GM12872 (cell line): Measurements from ENCODE around the gene NBAS.

ENCODE experiments used
- TF ChIP-seq, protein P1 (sequence below): IDR thresholded peaks from 3 replicates; pipeline ENCODE4 v1.5.1; 2011; ENCODE audit warnings: low read depth, mild to moderate bottlenecking, low read length, moderate library complexity; ENCODE audit not compliant: insufficient read depth

NBAS gene

DNA sequence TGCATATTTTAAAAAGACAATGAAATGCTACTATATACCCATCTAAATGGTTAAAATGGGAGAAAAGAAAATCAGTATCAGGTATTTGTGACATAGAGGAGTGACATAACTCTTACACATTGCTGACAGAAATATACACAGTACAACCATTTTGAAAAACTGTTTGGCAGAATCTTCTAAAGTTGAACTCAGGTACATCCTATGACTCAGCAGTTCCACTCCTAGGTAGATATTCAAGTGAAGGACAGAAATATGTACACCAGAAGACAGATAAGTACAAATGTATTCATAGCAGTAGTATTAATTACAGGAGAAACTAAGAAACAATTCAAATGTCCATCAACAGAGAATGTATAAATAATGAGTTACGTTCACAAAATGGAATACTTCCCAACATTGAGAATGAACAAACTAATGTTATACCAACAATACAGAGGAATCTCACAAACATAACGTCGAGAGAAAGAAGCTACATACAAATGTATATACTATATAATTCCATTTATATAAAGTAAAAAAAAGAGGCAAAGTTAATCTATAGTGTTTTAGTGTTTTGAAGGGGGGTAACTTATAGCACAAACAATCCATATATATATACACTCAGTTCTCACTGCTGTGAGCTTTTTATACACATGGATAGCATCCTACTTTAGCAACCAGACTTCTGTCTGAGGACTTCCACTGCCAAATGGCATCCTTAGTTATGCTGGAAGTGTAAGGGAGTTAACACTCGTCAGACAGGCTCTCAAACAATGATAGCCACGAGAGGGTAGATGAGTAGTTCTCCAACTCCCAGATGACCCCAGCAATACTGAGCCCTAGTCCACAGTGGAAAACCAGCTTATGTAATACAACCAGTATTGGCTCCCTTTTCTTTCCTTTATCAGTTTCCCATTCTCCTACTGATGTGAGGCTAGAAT is 172.5 kb downstream of the NBAS start:
- TF ChIP-seq, protein P1, sequence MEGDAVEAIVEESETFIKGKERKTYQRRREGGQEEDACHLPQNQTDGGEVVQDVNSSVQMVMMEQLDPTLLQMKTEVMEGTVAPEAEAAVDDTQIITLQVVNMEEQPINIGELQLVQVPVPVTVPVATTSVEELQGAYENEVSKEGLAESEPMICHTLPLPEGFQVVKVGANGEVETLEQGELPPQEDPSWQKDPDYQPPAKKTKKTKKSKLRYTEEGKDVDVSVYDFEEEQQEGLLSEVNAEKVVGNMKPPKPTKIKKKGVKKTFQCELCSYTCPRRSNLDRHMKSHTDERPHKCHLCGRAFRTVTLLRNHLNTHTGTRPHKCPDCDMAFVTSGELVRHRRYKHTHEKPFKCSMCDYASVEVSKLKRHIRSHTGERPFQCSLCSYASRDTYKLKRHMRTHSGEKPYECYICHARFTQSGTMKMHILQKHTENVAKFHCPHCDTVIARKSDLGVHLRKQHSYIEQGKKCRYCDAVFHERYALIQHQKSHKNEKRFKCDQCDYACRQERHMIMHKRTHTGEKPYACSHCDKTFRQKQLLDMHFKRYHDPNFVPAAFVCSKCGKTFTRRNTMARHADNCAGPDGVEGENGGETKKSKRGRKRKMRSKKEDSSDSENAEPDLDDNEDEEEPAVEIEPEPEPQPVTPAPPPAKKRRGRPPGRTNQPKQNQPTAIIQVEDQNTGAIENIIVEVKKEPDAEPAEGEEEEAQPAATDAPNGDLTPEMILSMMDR: no peak

DNA sequence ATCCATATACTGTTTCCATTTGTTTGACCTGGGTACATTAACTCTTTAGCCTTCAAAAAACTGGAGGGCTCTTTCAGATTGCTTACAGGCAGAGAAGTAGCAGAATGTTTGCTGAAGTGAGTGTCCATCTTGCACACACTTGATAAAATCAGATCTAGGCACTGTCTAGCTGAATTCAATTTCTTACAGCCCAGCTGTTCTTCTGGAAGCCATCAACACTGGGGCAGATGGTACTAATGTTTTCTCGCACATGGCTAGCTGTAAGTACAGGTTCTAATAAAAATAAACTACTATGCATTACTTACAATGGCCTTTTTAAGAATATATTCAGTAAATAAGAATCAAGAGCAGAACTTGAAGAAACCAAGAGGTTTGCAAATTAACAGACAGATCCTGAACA is 175.9 kb downstream of the NBAS start:
- TF ChIP-seq, protein P1: no peak

DNA sequence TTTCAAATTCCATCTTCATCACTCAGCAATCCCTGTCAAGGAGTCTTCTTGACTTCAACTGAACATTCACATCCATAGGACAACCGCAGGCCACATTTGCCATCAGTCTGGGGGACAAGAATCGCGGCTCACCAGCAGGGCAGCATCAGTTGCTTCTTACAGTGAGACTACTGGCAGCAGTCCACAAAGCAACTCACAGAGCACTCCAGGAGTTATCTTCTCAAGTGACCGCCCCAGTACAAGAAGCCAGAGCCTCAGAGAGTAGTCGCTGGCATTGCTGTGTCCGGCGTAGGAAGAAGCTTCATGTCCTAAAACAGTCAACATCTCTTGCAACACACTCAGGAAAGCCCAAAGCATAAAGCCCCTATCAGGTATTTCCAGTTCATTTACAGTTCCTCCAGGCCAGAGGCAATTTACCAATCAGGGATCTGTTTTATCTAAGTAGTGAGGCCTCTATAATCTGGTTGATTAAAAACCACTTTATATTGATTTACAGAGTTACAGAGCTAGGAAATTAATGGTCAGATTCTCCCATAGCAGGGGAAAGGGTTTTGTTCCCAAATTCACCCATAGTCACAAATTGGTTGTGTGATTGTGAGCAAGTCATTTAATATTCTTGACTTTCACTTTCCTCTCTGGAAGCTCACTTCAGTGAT is 177.3 kb downstream of the NBAS start:
- TF ChIP-seq, protein P1: no peak

DNA sequence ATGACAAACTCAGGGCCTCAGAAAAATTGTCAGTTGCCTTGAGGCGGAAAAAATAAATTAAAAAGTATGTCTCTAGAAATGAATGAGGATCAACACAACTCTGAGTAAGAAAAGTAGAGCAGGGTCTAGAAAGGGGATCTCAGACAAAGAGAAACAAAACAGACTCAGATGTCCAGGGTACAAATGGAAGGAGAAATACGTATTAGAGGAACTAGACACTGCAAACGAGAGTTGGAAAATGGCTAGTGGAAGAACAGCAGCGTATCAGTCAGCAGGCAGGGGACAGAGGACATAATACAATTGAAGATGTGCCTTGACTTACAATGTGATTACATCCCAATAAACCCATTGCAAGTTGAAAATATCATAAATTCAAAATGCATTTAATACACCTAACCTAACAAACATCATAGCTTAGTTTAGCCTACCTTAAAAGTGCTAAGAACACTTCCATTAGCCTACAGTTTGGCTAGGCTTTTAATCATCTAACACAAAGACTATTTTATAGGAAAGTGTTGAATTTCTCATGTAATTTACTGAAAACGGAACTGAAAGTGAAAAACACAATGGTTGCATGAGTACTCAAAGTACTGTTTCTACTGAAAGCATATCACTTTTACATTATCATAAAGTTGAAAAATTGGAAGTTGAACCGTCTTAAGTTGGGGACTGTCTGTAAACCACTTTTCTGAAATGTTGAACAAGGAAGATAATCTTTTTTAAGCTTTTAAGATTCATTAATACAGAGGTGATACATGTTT is 182.8 kb downstream of the NBAS start:
- TF ChIP-seq, protein P1: no peak

DNA sequence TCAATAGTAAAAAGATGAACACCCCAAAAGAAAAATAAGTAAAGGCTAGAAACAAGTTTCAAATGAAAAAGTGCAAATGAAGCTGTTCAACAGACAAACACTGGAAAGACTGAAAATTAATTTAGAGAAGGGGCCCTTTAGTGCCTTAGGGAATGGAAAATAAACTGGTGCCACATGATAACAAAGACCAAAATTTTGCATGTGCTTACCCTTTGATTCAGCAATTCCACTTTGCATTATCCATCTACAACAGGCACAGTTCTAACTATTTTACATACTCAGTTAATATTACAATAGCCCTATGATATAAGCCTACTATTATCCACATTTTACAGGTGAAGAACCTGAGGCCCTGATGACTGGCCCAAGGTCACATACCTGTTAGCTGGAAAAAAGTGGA is 183.9 kb downstream of the NBAS start:
- TF ChIP-seq, protein P1: no peak

DNA sequence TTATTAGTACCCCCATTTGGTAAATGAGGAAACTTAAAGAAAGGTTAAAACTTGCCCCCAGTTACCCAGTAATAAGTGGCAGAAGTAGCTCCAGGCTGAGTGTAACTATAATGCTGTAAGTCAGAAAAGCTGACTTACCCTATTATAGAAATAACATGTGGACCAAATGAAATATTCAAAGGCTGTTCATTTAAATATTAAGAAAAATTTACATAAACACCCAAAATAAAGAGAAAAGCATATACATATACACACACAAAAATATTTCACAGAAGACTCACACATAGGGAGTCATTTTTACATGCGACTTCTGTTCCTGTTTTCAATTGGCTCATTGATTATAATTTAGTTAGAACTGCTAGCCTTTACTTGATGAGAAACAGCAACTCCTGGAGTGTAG is 189.1 kb downstream of the NBAS start:
- TF ChIP-seq, protein P1: no peak

DNA sequence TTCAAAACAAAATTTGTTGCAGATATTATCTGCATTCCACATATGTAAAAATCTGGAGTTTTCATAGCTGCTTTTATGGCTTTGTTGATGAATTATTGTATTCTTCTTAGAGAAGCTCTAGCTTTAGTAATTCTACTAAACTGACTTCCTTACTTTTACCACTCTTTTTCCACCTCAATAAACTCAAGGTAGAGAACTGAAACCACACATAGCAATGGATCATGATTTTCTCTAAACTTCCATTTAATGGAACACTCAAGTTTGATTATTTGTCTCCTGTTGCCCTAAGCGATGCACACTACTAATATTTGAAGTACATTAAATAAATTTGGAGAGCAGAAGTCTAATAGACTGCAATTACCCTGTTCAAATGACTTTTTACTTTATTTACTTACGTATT is 192.0 kb downstream of the NBAS start:
- TF ChIP-seq, protein P1: no peak
